ENCODE data around the gene DUSP11.
A peak's percentile ranks its signal among the peaks of the same experiment; 100 is the strongest.
"Not testable (repeated sequence)": the region's sequence is repeated elsewhere in the genome, so short reads cannot be mapped to it uniquely, and the experiment has no call there.

The DUSP11 gene

DNA sequence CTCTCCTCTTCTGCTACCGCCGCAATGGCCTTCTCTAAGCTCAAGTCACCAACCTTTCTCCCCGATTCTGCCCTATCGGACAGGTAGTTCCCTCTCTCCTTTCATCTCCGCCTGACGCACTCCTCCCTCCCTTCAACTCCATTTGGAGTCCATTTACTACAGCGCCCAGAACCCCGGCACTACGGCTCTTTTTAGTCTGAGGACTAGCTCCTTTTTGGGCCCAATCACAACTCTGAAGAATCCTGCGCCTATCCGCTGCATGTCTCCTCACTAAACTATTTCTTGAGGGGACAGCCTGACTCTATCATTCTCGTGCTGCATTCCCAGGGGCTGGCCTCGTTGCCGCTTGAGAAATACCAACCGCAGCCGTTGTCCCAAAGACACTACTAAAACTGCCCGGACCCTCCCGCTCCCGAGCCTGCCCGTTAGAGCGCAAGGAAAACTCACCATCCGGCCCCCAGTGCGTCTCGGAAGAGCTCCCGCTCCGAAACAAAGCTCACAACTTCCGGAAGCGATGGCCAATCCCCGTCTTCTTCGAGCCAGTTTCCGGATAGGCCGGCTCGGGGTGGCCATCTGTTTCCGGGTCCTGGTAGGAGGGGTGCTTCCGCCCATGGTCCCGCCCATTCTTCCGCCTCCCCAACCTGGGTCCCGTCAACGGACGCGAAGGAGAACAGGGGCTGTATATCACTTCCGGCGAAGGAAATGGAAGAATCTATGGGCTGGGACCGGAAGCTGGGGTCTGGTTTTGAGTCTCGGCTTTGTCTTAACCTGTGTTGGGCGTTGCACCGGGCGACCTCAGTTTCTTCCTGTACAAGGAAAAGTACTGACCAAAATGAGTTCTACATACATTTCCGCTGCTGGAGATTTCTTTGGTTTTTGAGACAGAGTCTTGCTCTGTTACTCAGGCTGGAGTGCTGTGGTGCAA, 42.8 kb downstream of the DUSP11 start, which contains the start of gene TPRKB:
TSS of gene TPRKB (minus strand) at position 491 of the 925 bp plus-strand sequence. CDS start 2,776 bp downstream, outside the sequence.
- TF ChIP-seq POLR2A (IDR thresholded peaks at IDR 0.05; ENCODE audit: low read depth, low read length) (peak; percentile 86), TAF1 (IDR thresholded peaks at IDR 0.05; ENCODE audit: borderline replicate concordance, low read depth, low read length) (peak; percentile 58), POLR2AphosphoS5 (IDR thresholded peaks at IDR 0.05; ENCODE audit: low read depth, low read length) (peak; percentile 88)
- DNase-seq (ENCODE audit: insufficient read length) = peak; percentile 96
- FAIRE-seq = peak; percentile 94

DNA sequence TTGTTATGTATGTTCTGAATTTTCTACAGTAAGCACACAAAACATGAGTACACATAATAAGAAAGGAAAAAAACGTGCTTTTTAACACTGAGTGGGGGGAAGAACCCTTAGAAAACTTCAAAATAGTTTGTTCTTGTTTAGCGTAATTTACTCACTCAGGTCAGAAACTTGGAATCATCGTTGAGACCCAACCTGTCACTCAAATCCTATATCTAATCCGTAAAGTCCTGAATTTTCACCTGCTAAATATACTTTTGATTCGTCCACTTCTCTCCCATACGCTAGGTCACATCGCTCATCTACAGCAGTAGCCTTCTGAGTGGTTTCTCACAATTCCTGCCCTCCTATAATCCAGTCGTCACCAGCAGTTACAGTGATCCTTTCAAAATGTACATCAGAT, 43.5 kb downstream of the DUSP11 start:
- TF ChIP-seq POLR2A (IDR thresholded peaks at IDR 0.05; ENCODE audit: low read depth, low read length) (no peak), POLR2AphosphoS5 (IDR thresholded peaks at IDR 0.05; ENCODE audit: low read depth, low read length) (no peak), TAF1 (IDR thresholded peaks at IDR 0.05; ENCODE audit: borderline replicate concordance, low read depth, low read length) (no peak)
- FAIRE-seq (no peak), DNase-seq (ENCODE audit: insufficient read length) (no peak)

DNA sequence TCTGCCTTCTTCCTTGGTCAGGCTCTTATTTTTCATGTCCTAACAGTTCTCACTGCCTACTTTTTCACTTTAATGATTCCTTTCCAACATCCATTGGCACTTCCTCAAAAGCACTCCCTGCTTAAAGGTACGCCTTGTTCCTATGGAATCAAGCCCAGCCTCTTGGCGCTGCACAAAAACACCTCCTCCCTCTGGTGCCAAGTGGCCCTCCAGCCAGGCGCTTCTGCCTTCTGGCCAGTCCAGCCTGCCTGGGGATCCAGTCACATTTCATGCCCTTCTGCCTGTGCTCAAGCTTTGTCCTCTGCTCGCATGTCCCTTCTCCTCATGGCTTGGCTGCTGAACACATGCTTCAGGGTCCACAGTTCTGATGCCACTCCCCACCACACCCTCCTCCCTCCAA, 49.1 kb downstream of the DUSP11 start:
- TF ChIP-seq POLR2A (IDR thresholded peaks at IDR 0.05; ENCODE audit: low read depth, low read length) = no peak
- TF ChIP-seq POLR2AphosphoS5 (IDR thresholded peaks at IDR 0.05; ENCODE audit: low read depth, low read length) = no peak
- no peak for TF ChIP-seq TAF1 (IDR thresholded peaks at IDR 0.05; ENCODE audit: borderline replicate concordance, low read depth, low read length)

DNA sequence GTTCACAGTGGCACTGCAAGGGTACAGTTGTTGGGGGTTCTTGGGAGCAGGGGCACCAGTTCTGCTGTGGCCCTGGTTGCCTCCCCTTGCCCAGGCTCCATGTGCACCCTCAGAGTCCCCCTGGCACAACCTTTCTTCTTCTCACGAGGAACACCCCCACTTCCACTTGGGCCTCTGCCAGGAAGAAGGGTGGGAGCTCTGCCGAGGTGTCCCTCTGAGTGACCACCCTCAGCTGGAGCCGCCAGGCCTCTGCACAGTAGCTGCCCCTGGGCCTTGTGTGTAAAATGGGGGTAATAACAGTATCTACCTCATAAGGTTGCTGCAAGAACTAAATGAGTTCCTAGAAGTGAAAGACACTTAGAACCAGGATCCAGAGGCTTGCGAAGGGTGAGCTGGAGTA, 51.2 kb downstream of the DUSP11 start:
- FAIRE-seq (no peak), DNase-seq (ENCODE audit: insufficient read length) (no peak)
- TF ChIP-seq TAF1 (IDR thresholded peaks at IDR 0.05; ENCODE audit: borderline replicate concordance, low read depth, low read length) = no peak
- TF ChIP-seq POLR2AphosphoS5 (IDR thresholded peaks at IDR 0.05; ENCODE audit: low read depth, low read length) = no peak
- no peak for TF ChIP-seq POLR2A (IDR thresholded peaks at IDR 0.05; ENCODE audit: low read depth, low read length)

More for the DNA sequence above, 49.1 kb downstream of the DUSP11 start:
- FAIRE-seq (no peak), DNase-seq (ENCODE audit: insufficient read length) (no peak)

- TF ChIP-seq POLR2AphosphoS5 (IDR thresholded peaks at IDR 0.05; ENCODE audit: low read depth, low read length) = no peak
- TF ChIP-seq POLR2A (IDR thresholded peaks at IDR 0.05; ENCODE audit: low read depth, low read length) = no peak
- TF ChIP-seq TAF1 (IDR thresholded peaks at IDR 0.05; ENCODE audit: borderline replicate concordance, low read depth, low read length) = no peak
- FAIRE-seq (no peak), DNase-seq (ENCODE audit: insufficient read length) (no peak)
These were observed 51.9 kb downstream of the DUSP11 start for GRCh38 chr2:73728043-73728442.

DNA sequence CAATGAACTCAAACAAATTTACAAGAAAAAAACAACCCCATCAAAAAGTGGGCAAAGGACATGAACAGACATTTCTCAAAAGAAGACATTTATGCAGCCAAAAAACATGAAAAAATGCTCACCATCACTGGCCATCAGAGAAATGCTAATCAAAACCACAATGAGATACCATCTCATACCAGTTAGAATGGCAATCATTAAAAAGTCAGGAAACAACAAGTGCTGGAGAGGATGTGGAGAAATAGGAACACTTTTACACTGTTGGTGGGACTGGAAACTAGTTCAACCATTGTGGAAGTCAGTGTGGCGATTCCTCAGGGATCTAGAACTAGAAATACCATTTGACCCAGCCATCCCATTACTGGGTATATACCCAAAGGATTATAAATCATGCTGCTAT, 53.2 kb downstream of the DUSP11 start:
- not testable (repeated sequence) for DNase-seq (ENCODE audit: insufficient read length); FAIRE-seq

DNA sequence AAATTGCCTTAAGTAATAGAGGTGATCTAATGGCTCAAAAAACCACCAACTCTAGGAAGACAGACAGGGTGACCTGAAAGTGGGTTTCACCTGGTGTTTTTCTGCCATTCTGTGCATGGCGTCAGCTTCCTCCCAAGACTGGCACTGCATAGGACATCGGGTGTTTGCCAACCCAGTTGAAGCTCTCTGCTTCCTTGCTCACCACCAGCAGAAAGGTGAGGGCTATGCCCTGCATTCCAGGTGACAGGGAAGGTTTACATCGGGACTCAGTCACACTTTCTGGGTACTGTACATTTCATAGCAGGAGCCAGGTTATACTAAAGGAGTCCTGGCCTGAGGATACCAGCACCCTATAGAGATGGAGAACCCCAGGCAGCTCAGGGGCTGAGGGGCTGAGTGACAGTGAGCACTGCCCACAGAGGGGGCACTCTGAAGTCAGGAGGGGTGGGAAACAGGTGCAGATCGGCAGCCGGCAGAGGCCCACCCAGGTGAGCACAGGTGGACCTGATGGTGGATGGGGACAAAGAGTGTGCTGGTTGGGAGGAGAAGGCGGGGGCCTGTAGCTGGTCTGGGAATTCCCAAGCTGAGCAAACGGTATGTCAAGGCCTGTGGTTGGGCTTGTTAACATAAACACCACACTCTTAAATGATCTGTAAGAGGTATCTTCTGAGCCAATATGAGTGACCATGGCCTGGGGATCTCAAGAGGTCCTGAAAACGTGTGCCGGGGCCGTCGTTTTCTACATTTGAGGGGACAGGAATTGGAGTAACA, 60.9 kb downstream of the DUSP11 start:
- no peak for TF ChIP-seq POLR2A (IDR thresholded peaks at IDR 0.05; ENCODE audit: low read depth, low read length)
- TF ChIP-seq TAF1 (IDR thresholded peaks at IDR 0.05; ENCODE audit: borderline replicate concordance, low read depth, low read length) = no peak
- TF ChIP-seq POLR2AphosphoS5 (IDR thresholded peaks at IDR 0.05; ENCODE audit: low read depth, low read length) = no peak
- DNase-seq (ENCODE audit: insufficient read length) (no peak), FAIRE-seq (no peak)

DNA sequence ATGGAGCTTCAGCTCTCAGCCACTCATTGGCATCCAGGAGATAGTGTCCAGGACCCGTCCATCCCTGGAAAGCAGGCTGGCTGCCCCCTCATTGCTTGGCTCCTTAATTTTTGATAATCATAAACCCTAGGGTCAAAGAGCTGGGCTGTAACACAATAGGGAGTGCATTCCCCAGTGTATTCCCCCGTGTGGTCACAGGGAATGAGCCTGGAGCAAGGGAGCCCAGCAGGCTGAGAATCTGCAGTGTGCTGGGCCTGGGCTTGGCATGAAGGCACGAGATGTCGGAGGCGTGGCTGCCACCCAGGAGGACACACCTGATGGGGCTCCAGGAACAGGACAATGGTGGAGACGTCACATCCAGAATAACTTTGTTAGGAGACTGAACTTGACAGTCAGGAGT, 61.5 kb downstream of the DUSP11 start:
- TF ChIP-seq POLR2A (IDR thresholded peaks at IDR 0.05; ENCODE audit: low read depth, low read length) (no peak), POLR2AphosphoS5 (IDR thresholded peaks at IDR 0.05; ENCODE audit: low read depth, low read length) (no peak), TAF1 (IDR thresholded peaks at IDR 0.05; ENCODE audit: borderline replicate concordance, low read depth, low read length) (no peak)
- FAIRE-seq (no peak), DNase-seq (ENCODE audit: insufficient read length) (no peak)

DNA sequence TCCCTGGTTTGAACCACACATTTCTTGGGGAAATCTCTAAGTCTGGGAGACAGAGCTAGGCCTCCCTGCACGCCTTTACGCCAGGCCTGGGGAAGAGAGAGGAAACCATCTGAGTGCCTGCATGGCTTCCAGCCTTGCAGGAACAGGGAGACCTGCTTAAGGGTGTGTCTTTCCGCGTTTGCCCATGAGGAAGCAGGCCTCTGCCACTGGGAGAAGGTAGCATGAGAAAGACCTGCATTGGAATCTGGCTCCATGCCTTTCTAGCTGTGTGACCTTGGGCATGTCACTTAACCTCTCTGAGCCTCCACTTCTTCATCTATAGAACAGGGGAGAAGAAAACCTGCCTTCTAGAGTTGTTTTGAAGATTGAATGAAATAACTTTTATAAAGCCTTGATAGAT, 62.2 kb downstream of the DUSP11 start:
- FAIRE-seq; DNase-seq (ENCODE audit: insufficient read length): not testable (repeated sequence)

GRCh38 chr2:73717251-73717606, 62.7 kb downstream of the DUSP11 start:
- no peak for DNase-seq (ENCODE audit: insufficient read length)
- TF ChIP-seq POLR2A (IDR thresholded peaks at IDR 0.05; ENCODE audit: low read depth, low read length) = no peak
- TF ChIP-seq POLR2AphosphoS5 (IDR thresholded peaks at IDR 0.05; ENCODE audit: low read depth, low read length) = no peak
- TF ChIP-seq TAF1 (IDR thresholded peaks at IDR 0.05; ENCODE audit: borderline replicate concordance, low read depth, low read length) = no peak
- no peak for FAIRE-seq

DNA sequence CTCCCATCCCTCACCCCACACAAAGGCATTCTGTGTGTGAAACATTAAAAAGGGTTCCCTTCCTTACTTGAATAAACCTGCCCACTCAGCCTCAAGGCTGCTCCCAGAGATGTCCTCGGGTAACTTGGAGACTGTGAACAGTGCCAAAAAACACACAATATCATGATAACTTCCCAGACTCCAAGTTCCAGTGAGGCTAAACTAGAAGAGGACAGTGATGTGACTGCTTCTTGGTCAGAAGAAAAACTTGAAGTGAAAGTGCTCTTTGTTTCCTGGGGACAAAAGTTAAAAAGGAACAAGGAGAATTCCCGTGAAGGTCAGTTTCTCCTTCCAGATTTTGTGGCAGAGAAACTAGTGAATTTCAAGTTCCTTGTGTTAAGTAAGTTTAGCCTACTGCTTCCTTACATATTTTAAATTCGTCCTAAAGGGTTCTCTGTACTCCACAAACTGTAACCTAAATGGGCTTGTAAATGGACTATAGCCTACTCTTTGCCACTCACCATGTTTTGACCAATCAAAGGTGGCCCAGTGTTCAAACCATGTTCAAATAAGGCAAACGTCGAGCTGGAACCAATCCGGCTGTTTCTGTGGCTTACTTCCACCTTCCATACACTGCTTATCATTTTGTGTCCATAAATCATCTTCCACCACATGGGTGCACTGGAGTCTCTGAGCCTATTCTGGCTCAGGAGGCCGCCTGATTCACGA, 63.2 kb downstream of the DUSP11 start:
- TF ChIP-seq TAF1 (IDR thresholded peaks at IDR 0.05; ENCODE audit: borderline replicate concordance, low read depth, low read length) (no peak), POLR2A (IDR thresholded peaks at IDR 0.05; ENCODE audit: low read depth, low read length) (no peak), POLR2AphosphoS5 (IDR thresholded peaks at IDR 0.05; ENCODE audit: low read depth, low read length) (no peak)
- no peak for DNase-seq (ENCODE audit: insufficient read length)
- no peak for FAIRE-seq
